ENCODE measurements around the gene TNFRSF14. TPM values are rescaled to one million over a fixed set of nuclear protein-coding genes. Genes with fewer than 3 reads are reported as not detected.

The TNFRSF14 gene
- total RNA-seq, 2 experiments from 2014 or later = 15.7 to 18.5 TPM

DNA sequence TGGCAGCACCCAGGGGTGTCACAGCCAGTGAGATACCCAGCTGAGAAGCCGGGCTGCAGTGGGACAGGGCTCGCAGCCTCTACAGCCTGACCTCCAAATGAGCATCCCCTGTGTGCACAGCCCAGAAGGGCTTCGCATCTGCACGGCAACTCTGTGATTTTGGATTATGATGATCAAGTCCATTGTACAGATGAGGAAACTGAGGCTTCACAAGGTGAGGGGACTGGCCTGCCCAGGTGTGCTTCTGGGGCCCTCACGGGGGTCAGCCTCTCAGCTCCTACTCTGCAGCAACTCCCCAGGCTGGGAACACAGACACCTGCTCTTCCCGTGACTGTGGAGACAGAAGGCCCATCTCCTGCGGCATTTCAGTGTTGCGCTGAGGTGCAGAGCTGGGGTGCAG, 17.3 kb upstream of the TNFRSF14 start:
- no TSS peak for BruUV-seq (replicated peaks)
- Histone ChIP-seq H3K4me1 (ENCODE audit: insufficient read depth, low read length, poor library complexity, severe bottlenecking) (no peaks in the 10 kb centered on the region), H3K9me2 (ENCODE audit: insufficient read depth, low read length) (no peaks in the 10 kb centered on the region), H3K36me3 (ENCODE audit: insufficient read depth, low read length) (no peaks in the 10 kb centered on the region), H3K27ac (ENCODE audit: low read depth, low read length, poor library complexity, severe bottlenecking) (no peak overlapping the region), H2AFZ (ENCODE audit: low read length) (no peak overlapping the region), H3K4me3 (ENCODE audit: low read depth, low read length, poor library complexity, severe bottlenecking) (no peak overlapping the region), H3K9me3 (ENCODE audit: low read length) (no peaks in the 10 kb centered on the region), H3K4me2 (ENCODE audit: low read length) (no peak overlapping the region), H4K20me1 (ENCODE audit: insufficient read depth, low read length) (no peaks in the 10 kb centered on the region), H3K79me2 (ENCODE audit: insufficient read depth, low read depth, low read length) (no peaks in the 10 kb centered on the region)
- intact Hi-C loops (cut with micrococcal nuclease; ENCODE audit: unreplicated experiment) = no loop called here
- TF ChIP-seq EZH2phosphoT487 (IDR thresholded peaks at IDR 0.05; ENCODE audit: borderline replicate concordance, low read depth, low read length) = no peak
- TF ChIP-seq, protein P1, sequence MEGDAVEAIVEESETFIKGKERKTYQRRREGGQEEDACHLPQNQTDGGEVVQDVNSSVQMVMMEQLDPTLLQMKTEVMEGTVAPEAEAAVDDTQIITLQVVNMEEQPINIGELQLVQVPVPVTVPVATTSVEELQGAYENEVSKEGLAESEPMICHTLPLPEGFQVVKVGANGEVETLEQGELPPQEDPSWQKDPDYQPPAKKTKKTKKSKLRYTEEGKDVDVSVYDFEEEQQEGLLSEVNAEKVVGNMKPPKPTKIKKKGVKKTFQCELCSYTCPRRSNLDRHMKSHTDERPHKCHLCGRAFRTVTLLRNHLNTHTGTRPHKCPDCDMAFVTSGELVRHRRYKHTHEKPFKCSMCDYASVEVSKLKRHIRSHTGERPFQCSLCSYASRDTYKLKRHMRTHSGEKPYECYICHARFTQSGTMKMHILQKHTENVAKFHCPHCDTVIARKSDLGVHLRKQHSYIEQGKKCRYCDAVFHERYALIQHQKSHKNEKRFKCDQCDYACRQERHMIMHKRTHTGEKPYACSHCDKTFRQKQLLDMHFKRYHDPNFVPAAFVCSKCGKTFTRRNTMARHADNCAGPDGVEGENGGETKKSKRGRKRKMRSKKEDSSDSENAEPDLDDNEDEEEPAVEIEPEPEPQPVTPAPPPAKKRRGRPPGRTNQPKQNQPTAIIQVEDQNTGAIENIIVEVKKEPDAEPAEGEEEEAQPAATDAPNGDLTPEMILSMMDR (conservative IDR thresholded peaks at IDR 0.05; ENCODE audit: low read length) = no peak
- POLR2A ChIA-PET = no interaction called here
- CTCF ChIA-PET (ENCODE audit: unreplicated experiment) = interaction anchor here (1.1 kb wide), 1 partner anchor 12 kb away, joined by 7 read pairs; the partner anchor contains the start of gene PANK4
- no peak for DNase-seq (ENCODE audit: low spot score)

DNA sequence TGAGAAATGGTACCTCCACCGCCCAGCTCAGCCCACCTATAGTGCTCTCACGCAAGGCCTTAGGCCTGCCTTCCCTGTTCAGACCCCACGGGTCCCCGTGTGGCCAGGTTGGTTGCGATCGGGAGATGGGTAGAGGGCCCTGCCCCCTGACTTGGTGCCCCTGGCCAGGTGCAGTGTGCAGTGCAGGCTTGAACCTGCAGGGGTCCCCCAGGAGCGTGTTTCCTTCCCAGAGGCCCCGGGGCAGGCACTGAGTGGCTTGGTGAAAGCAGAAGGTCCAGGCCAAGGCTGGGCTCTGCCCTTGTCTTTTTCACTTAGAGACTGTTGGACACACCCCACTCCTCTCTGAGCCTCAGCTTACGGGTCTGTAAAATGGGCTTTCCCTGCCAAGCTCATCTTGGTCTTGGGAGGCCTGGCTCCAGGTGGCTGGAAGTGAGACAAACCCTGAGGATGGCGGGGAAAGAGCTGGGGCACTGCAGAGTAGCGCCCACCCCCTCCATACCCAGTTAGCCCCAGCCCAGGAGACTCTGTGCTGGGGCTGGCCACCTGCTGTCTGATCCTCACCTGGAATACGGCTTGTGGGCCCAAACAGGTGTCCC, 16.8 kb upstream of the TNFRSF14 start:
- no peaks in the 10 kb centered on the region for H3K4me1 ChIP-seq (ENCODE audit: insufficient read depth, low read length, poor library complexity, severe bottlenecking)
- H3K36me3 ChIP-seq (ENCODE audit: insufficient read depth, low read length) = no peaks in the 10 kb centered on the region
- DNase-seq (ENCODE audit: low spot score) = peak; percentile 39
- ChIA-PET CTCF (ENCODE audit: unreplicated experiment) (interaction anchor here (0.6 to 1.1 kb wide), 2 partner anchors 13 to 322 kb away, joined by 3 to 7 read pairs; partner anchors contain the start of gene PANK4), POLR2A (no interaction called here)
- TF ChIP-seq, protein P1 (conservative IDR thresholded peaks at IDR 0.05; ENCODE audit: low read length) = peak; percentile 60
- TF ChIP-seq EZH2phosphoT487 (IDR thresholded peaks at IDR 0.05; ENCODE audit: borderline replicate concordance, low read depth, low read length) = no peak
- H3K79me2 ChIP-seq (ENCODE audit: insufficient read depth, low read depth, low read length) = no peaks in the 10 kb centered on the region
- intact Hi-C loops (cut with micrococcal nuclease; ENCODE audit: unreplicated experiment) = no loop called here
- no peaks in the 10 kb centered on the region for H4K20me1 ChIP-seq (ENCODE audit: insufficient read depth, low read length)
- H2AFZ ChIP-seq (ENCODE audit: low read length) = no peak overlapping the region
- no peak overlapping the region for H3K4me2 ChIP-seq (ENCODE audit: low read length)
- no peaks in the 10 kb centered on the region for H3K9me2 ChIP-seq (ENCODE audit: insufficient read depth, low read length)
- no peak overlapping the region for H3K27ac ChIP-seq (ENCODE audit: low read depth, low read length, poor library complexity, severe bottlenecking)
- no peak overlapping the region for H3K4me3 ChIP-seq (ENCODE audit: low read depth, low read length, poor library complexity, severe bottlenecking)
- no peaks in the 10 kb centered on the region for H3K9me3 ChIP-seq (ENCODE audit: low read length)
- no TSS peak for BruUV-seq (replicated peaks)

DNA sequence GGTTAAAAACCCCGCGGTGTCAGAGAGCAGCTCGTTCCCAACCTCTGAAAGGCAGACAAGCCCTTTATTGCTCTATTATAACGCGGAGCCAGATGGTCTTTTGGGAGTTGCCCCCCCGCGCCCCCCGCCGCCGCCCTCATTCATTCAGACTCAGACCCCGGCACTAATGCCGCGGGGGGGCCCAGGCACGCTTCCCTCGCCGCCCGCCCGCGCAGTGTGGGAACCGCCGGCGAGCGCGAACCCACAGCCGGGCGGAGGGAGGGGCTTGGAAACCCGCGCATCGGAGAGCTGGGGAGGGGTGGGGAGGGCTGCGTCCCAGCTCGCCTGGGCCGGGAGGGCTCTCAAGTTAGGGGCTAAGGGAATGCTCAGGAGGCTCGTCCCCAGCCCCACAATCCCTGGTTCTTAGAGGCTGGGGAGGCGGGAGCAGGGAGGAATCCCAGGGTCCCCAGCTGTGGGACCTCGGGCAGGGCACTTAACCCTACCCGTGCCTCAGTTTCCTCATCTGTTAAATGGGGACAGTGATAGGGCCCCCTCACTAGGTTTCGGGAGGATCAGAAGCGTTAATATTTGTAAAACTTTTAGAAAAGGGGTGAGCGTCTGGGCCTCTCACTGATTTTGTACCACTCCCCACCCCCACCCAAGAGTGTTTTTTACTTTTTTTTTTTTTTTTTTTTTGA, 15.2 kb upstream of the TNFRSF14 start:
- POLR2A ChIA-PET = interaction anchor here (0.7 kb wide), 1 partner anchor 96 kb away, joined by 3 read pairs; no protein-coding TSS in a partner anchor
- no peaks in the 10 kb centered on the region for H3K9me2 ChIP-seq (ENCODE audit: insufficient read depth, low read length)
- no peak overlapping the region for H2AFZ ChIP-seq (ENCODE audit: low read length)
- no peaks in the 10 kb centered on the region for H4K20me1 ChIP-seq (ENCODE audit: insufficient read depth, low read length)
- no peak overlapping the region for H3K27ac ChIP-seq (ENCODE audit: low read depth, low read length, poor library complexity, severe bottlenecking)
- CTCF ChIA-PET (ENCODE audit: unreplicated experiment) = no interaction called here
- peaks cover 6% of the 10 kb centered on the region for H3K4me1 ChIP-seq (ENCODE audit: insufficient read depth, low read length, poor library complexity, severe bottlenecking)
- no peak overlapping the region for H3K4me2 ChIP-seq (ENCODE audit: low read length)
- no peaks in the 10 kb centered on the region for H3K9me3 ChIP-seq (ENCODE audit: low read length)
- no TSS peak for BruUV-seq (replicated peaks)
- no peaks in the 10 kb centered on the region for H3K36me3 ChIP-seq (ENCODE audit: insufficient read depth, low read length)
- intact Hi-C loops (cut with micrococcal nuclease; ENCODE audit: unreplicated experiment) = no loop called here
- no peak overlapping the region for H3K4me3 ChIP-seq (ENCODE audit: low read depth, low read length, poor library complexity, severe bottlenecking)
- no peak for DNase-seq (ENCODE audit: low spot score)
- H3K79me2 ChIP-seq (ENCODE audit: insufficient read depth, low read depth, low read length) = no peaks in the 10 kb centered on the region
- TF ChIP-seq EZH2phosphoT487 (IDR thresholded peaks at IDR 0.05; ENCODE audit: borderline replicate concordance, low read depth, low read length) = no peak
- TF ChIP-seq, protein P1 (conservative IDR thresholded peaks at IDR 0.05; ENCODE audit: low read length) = no peak
